SU-DHL-6 (cell line): Measurements from ENCODE around the gene JADE2.

Source experiments
- H2AFZ ChIP-seq: fragments of 200-600 bp; sonication (generic); 2 replicates; pipeline ENCODE4 v1.6.1; 2014; ENCODE audit warnings: low read depth, mild to moderate bottlenecking, moderate library complexity, mixed read lengths, antibody characterized with exemption, low read length; ENCODE audit not compliant: severe bottlenecking
- H3F3A ChIP-seq: fragments of 200-600 bp; shearing (Covaris generic); 2 replicates; pipeline ENCODE4 v1.6.0; 2016; ENCODE audit warnings: antibody characterized with exemption, mild to moderate bottlenecking; ENCODE audit not compliant: insufficient read depth
- H3K27ac ChIP-seq: fragments of 200-600 bp; sonication (generic); 2 replicates; pipeline ENCODE4 v1.5.1; 2016; ENCODE audit warnings: low read depth, mild to moderate bottlenecking, low read length, moderate library complexity, mixed read lengths
- H3K27me3 ChIP-seq: fragments of 200-600 bp; sonication (generic), shearing (Covaris generic); 2 replicates; pipeline ENCODE4 v1.6.0; 2014; ENCODE audit warnings: mild to moderate bottlenecking, low read length
- H3K36me3 ChIP-seq: fragments of 200-600 bp; sonication (generic); 2 replicates; pipeline ENCODE4 v1.6.1; 2014; ENCODE audit warnings: mild to moderate bottlenecking, low read length, mixed read lengths
- H3K4me2 ChIP-seq: fragments of 300-600, 200-600 bp; shearing (Covaris generic), sonication (generic); 2 replicates; pipeline ENCODE4 v1.6.0; 2014; ENCODE audit warnings: low read length, low read depth, mild to moderate bottlenecking; ENCODE audit not compliant: poor library complexity, severe bottlenecking
- H3K4me3 ChIP-seq: fragments of 200-600 bp; sonication (generic); 2 replicates; pipeline ENCODE4 v1.5.1; 2014; ENCODE audit warnings: antibody characterized with exemption, low read length, mild to moderate bottlenecking, mixed read lengths; ENCODE audit not compliant: insufficient read depth, poor library complexity, severe bottlenecking
- H3K79me2 ChIP-seq: fragments of 200-600 bp; sonication (generic); 2 replicates; pipeline ENCODE4 v1.6.1; 2014; ENCODE audit warnings: mild to moderate bottlenecking, low read length, moderate library complexity; ENCODE audit not compliant: insufficient read depth
- H3K9ac ChIP-seq: fragments of 200-600 bp; sonication (generic); 2 replicates; pipeline ENCODE4 v1.7.0; 2014; ENCODE audit warnings: mild to moderate bottlenecking, low read length
- H3K9me2 ChIP-seq: fragments of 200-600 bp; sonication (generic); replicated peaks from 2 replicates; pipeline ENCODE4 v1.6.1; 2014; ENCODE audit warnings: low read length; ENCODE audit not compliant: insufficient read depth
- H3K9me3 ChIP-seq: fragments of 200-600 bp; sonication (generic); 2 replicates; pipeline ENCODE4 v1.6.1; 2014; ENCODE audit warnings: low read length, mixed read lengths; ENCODE audit not compliant: insufficient read depth
- H4K20me1 ChIP-seq: fragments of 200-600 bp; sonication (generic); 2 replicates; pipeline ENCODE4 v1.6.1; 2014; ENCODE audit warnings: low read depth, mild to moderate bottlenecking, antibody characterized with exemption, low read length, moderate library complexity, mixed read lengths
- EZH2phosphoT487 ChIP-seq: fragments of 200-600 bp; sonication (generic), shearing (Covaris generic); conservative IDR thresholded peaks from 2 replicates; pipeline ENCODE4 v1.6.1; 2018; ENCODE audit warnings: mild to moderate bottlenecking, antibody characterized with exemption, low read length, moderate library complexity, mixed read lengths
- TF ChIP-seq, protein P1 (sequence below): fragments of 200-600 bp; sonication (generic); IDR thresholded peaks from one replicate; pipeline ENCODE4 v1.5.1; 2017; ENCODE audit warnings: antibody characterized with exemption, mild to moderate bottlenecking, low read length, moderate library complexity; ENCODE audit not compliant: insufficient read depth, poor library complexity, severe bottlenecking

JADE2 gene

DNA sequence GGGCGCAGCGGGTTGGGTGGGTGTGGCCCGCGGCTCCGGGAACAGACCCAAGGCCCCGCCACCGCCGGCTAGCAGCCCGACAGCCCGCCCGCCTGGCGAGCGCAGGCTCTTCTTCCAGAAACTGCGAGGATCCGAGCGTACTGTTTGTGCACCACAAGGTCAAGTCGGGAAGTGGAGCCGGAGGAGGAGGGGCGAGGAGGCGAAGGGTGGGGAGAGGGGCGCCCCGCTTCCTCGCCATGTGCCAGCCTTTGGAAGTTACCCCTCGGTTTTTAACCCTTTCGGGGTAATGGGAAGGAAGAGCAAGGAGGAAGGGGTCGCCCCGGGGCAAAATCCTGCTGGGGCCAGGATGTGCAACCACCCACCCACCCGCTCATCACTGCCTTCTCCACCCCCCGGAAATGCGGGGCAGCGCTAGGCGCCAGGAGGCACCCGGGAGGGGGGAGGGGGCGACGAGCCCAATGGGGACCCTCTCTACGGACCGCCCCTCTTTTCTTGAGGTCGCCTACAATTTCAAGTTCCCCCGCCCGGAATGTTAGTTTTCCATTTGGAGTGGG is 1.1 kb upstream of the JADE2 start:
- Histone ChIP-seq H3K4me3 (peak overlapping the region; percentile 86), H3K9ac (peak overlapping the region; percentile 95), H4K20me1 (no peaks in the 10 kb centered on the region), H3F3A (peaks cover 28% of the 10 kb centered on the region), H3K9me3 (no peaks in the 10 kb centered on the region), H3K27me3 (no peaks in the 10 kb centered on the region), H3K4me2 (peak overlapping the region; percentile 88), H3K36me3 (no peaks in the 10 kb centered on the region), H3K27ac (peak overlapping the region; percentile 84), H3K79me2 (peaks cover 26% of the 10 kb centered on the region), H3K9me2 (no peaks in the 10 kb centered on the region), H2AFZ (peak overlapping the region; percentile 85)
- TF ChIP-seq EZH2phosphoT487 = no peak
- TF ChIP-seq, protein P1, sequence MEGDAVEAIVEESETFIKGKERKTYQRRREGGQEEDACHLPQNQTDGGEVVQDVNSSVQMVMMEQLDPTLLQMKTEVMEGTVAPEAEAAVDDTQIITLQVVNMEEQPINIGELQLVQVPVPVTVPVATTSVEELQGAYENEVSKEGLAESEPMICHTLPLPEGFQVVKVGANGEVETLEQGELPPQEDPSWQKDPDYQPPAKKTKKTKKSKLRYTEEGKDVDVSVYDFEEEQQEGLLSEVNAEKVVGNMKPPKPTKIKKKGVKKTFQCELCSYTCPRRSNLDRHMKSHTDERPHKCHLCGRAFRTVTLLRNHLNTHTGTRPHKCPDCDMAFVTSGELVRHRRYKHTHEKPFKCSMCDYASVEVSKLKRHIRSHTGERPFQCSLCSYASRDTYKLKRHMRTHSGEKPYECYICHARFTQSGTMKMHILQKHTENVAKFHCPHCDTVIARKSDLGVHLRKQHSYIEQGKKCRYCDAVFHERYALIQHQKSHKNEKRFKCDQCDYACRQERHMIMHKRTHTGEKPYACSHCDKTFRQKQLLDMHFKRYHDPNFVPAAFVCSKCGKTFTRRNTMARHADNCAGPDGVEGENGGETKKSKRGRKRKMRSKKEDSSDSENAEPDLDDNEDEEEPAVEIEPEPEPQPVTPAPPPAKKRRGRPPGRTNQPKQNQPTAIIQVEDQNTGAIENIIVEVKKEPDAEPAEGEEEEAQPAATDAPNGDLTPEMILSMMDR = no peak

DNA sequence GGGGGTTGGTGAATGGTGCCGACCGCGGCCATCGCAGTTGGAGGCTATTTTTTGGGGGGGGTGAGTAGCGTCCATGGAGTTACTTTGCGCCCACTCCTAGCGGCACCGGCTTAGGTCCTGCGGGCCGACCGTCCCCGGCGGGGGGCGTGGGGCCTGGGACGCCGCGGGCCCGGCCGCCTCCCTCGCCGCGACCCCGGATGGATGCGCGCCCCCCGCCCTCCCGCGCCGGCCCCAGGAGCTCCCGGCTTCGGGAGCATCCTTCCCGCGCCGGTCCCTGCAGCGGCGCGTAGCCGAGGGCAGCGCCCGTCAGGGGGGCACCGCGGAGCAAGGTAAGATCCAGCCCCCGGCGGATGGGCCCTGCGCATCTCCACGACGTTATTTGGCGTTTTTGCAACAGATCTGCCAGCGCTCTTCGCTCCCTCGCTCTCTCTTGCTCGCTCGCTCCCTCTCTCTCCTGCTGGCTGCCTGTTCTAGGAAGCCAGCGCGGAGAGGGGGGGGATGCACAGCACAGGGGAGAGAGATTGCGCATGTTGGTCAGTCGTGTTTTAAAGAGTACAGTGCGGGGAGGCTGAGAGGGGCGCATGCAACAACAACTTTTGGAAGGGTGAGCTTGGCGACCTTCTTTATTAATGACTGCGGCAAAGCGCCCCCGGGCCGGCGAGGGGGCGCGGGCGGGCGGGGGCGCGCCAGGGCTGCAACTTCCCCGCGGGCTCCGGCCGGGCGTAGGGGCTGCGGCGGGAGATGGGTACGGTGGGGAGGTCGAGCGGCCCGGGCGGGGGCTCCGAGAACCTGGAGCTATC is 413 bp downstream of the JADE2 start:
- H3K27ac ChIP-seq = peak overlapping the region; percentile 84
- no peaks in the 10 kb centered on the region for H3K9me3 ChIP-seq
- peak overlapping the region; percentile 64 for H2AFZ ChIP-seq

DNA sequence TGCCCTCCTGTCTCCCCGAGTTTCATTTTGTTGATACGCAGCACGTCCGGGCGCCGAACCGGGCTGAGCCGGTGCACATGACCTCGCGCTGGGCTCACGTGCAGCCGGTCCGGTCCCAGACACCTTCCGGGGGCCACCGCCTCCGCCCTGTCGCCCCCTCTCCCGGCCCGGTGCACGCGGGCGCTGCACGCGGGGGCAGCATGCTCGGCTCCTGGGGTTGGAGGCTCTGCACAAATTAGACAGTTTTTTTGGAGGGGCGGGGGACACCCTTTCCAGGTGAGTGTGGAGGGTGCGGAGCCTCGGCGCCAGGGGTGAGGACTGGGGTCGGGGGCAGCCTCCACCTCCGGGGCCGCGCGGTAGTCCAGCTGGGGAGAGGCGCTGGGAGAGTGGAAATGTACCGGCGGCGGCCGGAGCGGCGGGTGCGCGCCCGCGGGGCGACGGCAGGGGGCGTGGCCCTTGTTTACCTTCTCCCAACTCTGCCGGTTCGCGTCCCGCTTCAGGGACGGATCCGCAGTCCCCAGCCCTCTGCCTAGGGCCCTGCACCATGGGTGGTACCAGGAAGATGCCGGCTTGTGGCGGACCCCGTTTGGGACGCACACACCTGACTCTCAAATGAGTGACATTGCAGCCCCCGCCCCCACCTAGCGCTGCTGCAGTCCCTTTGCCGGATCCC is 1.1 kb downstream of the JADE2 start:
- peaks cover 28% of the 10 kb centered on the region for H3F3A ChIP-seq
- peak overlapping the region; percentile 64 for H2AFZ ChIP-seq
- peak overlapping the region; percentile 84 for H3K27ac ChIP-seq
- H3K9me3 ChIP-seq = no peaks in the 10 kb centered on the region
- H3K36me3 ChIP-seq = no peaks in the 10 kb centered on the region
- H3K79me2 ChIP-seq = peaks cover 48% of the 10 kb centered on the region
- H3K27me3 ChIP-seq = no peaks in the 10 kb centered on the region
- peak overlapping the region; percentile 88 for H3K4me2 ChIP-seq
- H3K9me2 ChIP-seq = no peaks in the 10 kb centered on the region
- TF ChIP-seq, protein P1 = no peak
- TF ChIP-seq EZH2phosphoT487 = no peak
- H3K9ac ChIP-seq = peak overlapping the region; percentile 95
- H4K20me1 ChIP-seq = no peaks in the 10 kb centered on the region
- H3K4me3 ChIP-seq = peak overlapping the region; percentile 86

More for the DNA sequence above, 413 bp downstream of the JADE2 start:
- Histone ChIP-seq H3F3A (peaks cover 28% of the 10 kb centered on the region), H3K4me3 (peak overlapping the region; percentile 86), H3K27me3 (no peaks in the 10 kb centered on the region), H3K4me2 (peak overlapping the region; percentile 88), H3K9me2 (no peaks in the 10 kb centered on the region), H3K79me2 (peaks cover 41% of the 10 kb centered on the region), H3K36me3 (no peaks in the 10 kb centered on the region), H3K9ac (peak overlapping the region; percentile 95), H4K20me1 (no peaks in the 10 kb centered on the region)
- TF ChIP-seq, protein P1 = no peak
- TF ChIP-seq EZH2phosphoT487 = no peak
